H9 (cell line): ENCODE data around the gene MAP2. TPM values are rescaled to one million over a fixed set of nuclear protein-coding genes. Genes with fewer than 3 reads are reported as not detected.

Experiments
- DNase-seq: peaks from one replicate; pipeline ENCODE4 v3.0.0-alpha.2; 2017
- H2AFZ ChIP-seq: one replicate; pipeline ENCODE4 v1.6.1; 2013; ENCODE audit warnings: mild to moderate bottlenecking, low read length, control low read depth, moderate library complexity
- H2AK5ac ChIP-seq: 2 replicates; pipeline ENCODE4 v1.6.1; 2013; ENCODE audit warnings: low read length, control low read depth, mixed read lengths; ENCODE audit not compliant: insufficient read length
- H2BK120ac ChIP-seq: one replicate; pipeline ENCODE4 v1.6.1; 2013; ENCODE audit warnings: low read depth, mild to moderate bottlenecking, low read length, control low read depth, inconsistent platforms; ENCODE audit not compliant: poor library complexity, severe bottlenecking
- H2BK12ac ChIP-seq: 2 replicates; pipeline ENCODE4 v1.6.1; 2013; ENCODE audit warnings: low read length, control low read depth, mixed read lengths, low read depth; ENCODE audit not compliant: insufficient read length
- H2BK15ac ChIP-seq: 2 replicates; pipeline ENCODE4 v1.6.1; 2013; ENCODE audit warnings: low read depth, low read length, control low read depth
- H2BK20ac ChIP-seq: one replicate; pipeline ENCODE4 v1.6.1; 2013; ENCODE audit warnings: low read depth, mild to moderate bottlenecking, low read length, control low read depth, inconsistent platforms; ENCODE audit not compliant: poor library complexity, severe bottlenecking
- H2BK5ac ChIP-seq: 2 replicates; pipeline ENCODE4 v1.6.1; 2013; ENCODE audit warnings: low read length, control low read depth, mixed read lengths; ENCODE audit not compliant: insufficient read length
- H3K14ac ChIP-seq: 2 replicates; pipeline ENCODE4 v1.6.1; 2013; ENCODE audit warnings: low read length, control low read depth; ENCODE audit not compliant: insufficient read depth
- H3K18ac ChIP-seq: 2 replicates; pipeline ENCODE4 v1.6.1; 2013; ENCODE audit warnings: low read depth, mild to moderate bottlenecking, mixed read lengths, low read length, control low read depth; ENCODE audit not compliant: insufficient read length
- H3K23ac ChIP-seq: 2 replicates; pipeline ENCODE4 v1.6.1; 2013; ENCODE audit warnings: low read length, control low read depth, mixed read lengths, low read depth; ENCODE audit not compliant: insufficient read length
- H3K23me2 ChIP-seq: 2 replicates; pipeline ENCODE4 v1.6.1; 2013; ENCODE audit warnings: low read depth, mild to moderate bottlenecking, mixed read lengths, low read length, control low read depth; ENCODE audit not compliant: insufficient read length, poor library complexity, severe bottlenecking
- H3K27ac ChIP-seq: 2 replicates; pipeline ENCODE4 v1.5.1; 2013; ENCODE audit warnings: low read length, control low read depth, mixed read lengths, low read depth; ENCODE audit not compliant: insufficient read length
- H3K27me3 ChIP-seq: 2 replicates; pipeline ENCODE4 v1.6.1; 2013; ENCODE audit warnings: low read length, control low read depth, inconsistent platforms; ENCODE audit not compliant: insufficient read depth
- H3K4ac ChIP-seq: 2 replicates; pipeline ENCODE4 v1.6.1; 2013; ENCODE audit warnings: low read depth, mild to moderate bottlenecking, control low read depth, inconsistent platforms, low read length, moderate library complexity
- H3K4me1 ChIP-seq: 2 replicates; pipeline ENCODE4 v1.6.1; 2013; ENCODE audit warnings: low read length, control low read depth, inconsistent platforms; ENCODE audit not compliant: insufficient read depth
- H3K4me2 ChIP-seq: 2 replicates; pipeline ENCODE4 v1.6.1; 2013; ENCODE audit warnings: low read length, control low read depth, mixed read lengths; ENCODE audit not compliant: insufficient read length, insufficient read depth
- H3K56ac ChIP-seq: 2 replicates; pipeline ENCODE4 v1.6.1; 2013; ENCODE audit warnings: low read depth, mild to moderate bottlenecking, mixed read lengths, low read length, control low read depth; ENCODE audit not compliant: insufficient read length
- H3K79me1 ChIP-seq: 2 replicates; pipeline ENCODE4 v1.6.1; 2013; ENCODE audit warnings: low read depth, mild to moderate bottlenecking, moderate library complexity, low read length, control low read depth, inconsistent platforms; ENCODE audit not compliant: insufficient read depth, poor library complexity, severe bottlenecking
- H3K79me2 ChIP-seq: 2 replicates; pipeline ENCODE4 v1.6.1; 2013; ENCODE audit warnings: low read length, control low read depth, inconsistent platforms; ENCODE audit not compliant: insufficient read depth
- H3K9ac ChIP-seq: 2 replicates; pipeline ENCODE4 v1.6.1; 2013; ENCODE audit warnings: low read length, control low read depth, mixed read lengths; ENCODE audit not compliant: insufficient read length; ENCODE audit errors: extremely low read depth
- H3K9me3 ChIP-seq: one replicate; pipeline ENCODE4 v1.6.1; 2013; ENCODE audit warnings: low read depth, low read length, inconsistent platforms; ENCODE audit not compliant: control insufficient read depth
- H3T11ph ChIP-seq: one replicate; pipeline ENCODE4 v1.6.1; 2013; ENCODE audit warnings: mild to moderate bottlenecking, low read length, control low read depth, inconsistent platforms
- H4K20me1 ChIP-seq: one replicate; pipeline ENCODE4 v1.6.1; 2013; ENCODE audit not compliant: control insufficient read depth, insufficient read length, insufficient read depth
- H4K5ac ChIP-seq: 2 replicates; pipeline ENCODE4 v1.6.1; 2013; ENCODE audit warnings: low read depth, mild to moderate bottlenecking, mixed read lengths, low read length, control low read depth; ENCODE audit not compliant: insufficient read length
- H4K8ac ChIP-seq: replicated peaks from 2 replicates; pipeline ENCODE4 v1.6.1; 2013; ENCODE audit warnings: low read length, control low read depth, mixed read lengths, low read depth; ENCODE audit not compliant: insufficient read length
- H4K91ac ChIP-seq: 2 replicates; pipeline ENCODE4 v1.6.1; 2013; ENCODE audit warnings: low read depth, mild to moderate bottlenecking, moderate library complexity, mixed read lengths, low read length, control low read depth; ENCODE audit not compliant: insufficient read length
- H3K27ac Mint-ChIP-seq, 3 experiments: 2 replicates in 2 of 3; 3 replicates in 1 of 3; pipeline ENCODE4 v1.8.0; 2020 to 2021; ENCODE audit warnings: mixed read lengths in 3 of 3, mild to moderate bottlenecking in 1 of 3, moderate library complexity in 1 of 3
- H3K27me3 Mint-ChIP-seq: 2 replicates; pipeline ENCODE4 v1.8.0; 2021; ENCODE audit warnings: low read depth, mild to moderate bottlenecking, moderate library complexity, mixed read lengths
- H3K36me3 Mint-ChIP-seq, 3 experiments: 2 replicates in 2 of 3; 3 replicates in 1 of 3; pipeline ENCODE4 v1.8.0; 2020 to 2021; ENCODE audit warnings: low read depth in 3 of 3, mixed read lengths in 3 of 3; ENCODE audit not compliant: insufficient read depth in 1 of 3
- H3K4me1 Mint-ChIP-seq, 2 experiments: 2 replicates each; pipeline ENCODE4 v1.8.0; 2020; ENCODE audit warnings: mixed read lengths in 2 of 2
- H3K4me3 Mint-ChIP-seq, 2 experiments: 2 replicates in 1 of 2; 3 replicates in 1 of 2; pipeline ENCODE4 v1.8.0; 2020 to 2021; ENCODE audit warnings: mild to moderate bottlenecking in 2 of 2, mixed read lengths in 2 of 2, moderate library complexity in 1 of 2
- H3K9me3 Mint-ChIP-seq, 2 experiments: 2 replicates in 1 of 2; 3 replicates in 1 of 2; pipeline ENCODE4 v1.8.0; 2020; ENCODE audit warnings: mild to moderate bottlenecking in 2 of 2, mixed read lengths in 2 of 2, moderate library complexity in 1 of 2
- WGBS: extraction: QIAGEN DNeasy Blood & Tissue Kit; methylation state at CpG from one replicate; pipeline ENCODE4 v1.1.7; 2013; ENCODE audit warnings: missing lambda C conversion rate, low lambda C conversion rate, mixed read lengths; ENCODE audit not compliant: insufficient read length; ENCODE audit errors: extremely low coverage; 5-methylcytosine and 5-hydroxymethylcytosine counted together
- total RNA-seq: library from RNA; stranded (reverse); gene quantifications from 2 replicates; pipeline ENCODE4 v1.2.1, GENCODE V29; 2021
- TF ChIP-seq, protein P1 (sequence below): fragments of 200-600 bp; sonication (generic); conservative IDR thresholded peaks from 3 replicates; pipeline ENCODE4 v1.8.0; 2021; ENCODE audit warnings: antibody characterized with exemption, mild to moderate bottlenecking

The MAP2 gene
- total RNA-seq, 1 experiment from 2014 or later = 0.87 TPM

DNA sequence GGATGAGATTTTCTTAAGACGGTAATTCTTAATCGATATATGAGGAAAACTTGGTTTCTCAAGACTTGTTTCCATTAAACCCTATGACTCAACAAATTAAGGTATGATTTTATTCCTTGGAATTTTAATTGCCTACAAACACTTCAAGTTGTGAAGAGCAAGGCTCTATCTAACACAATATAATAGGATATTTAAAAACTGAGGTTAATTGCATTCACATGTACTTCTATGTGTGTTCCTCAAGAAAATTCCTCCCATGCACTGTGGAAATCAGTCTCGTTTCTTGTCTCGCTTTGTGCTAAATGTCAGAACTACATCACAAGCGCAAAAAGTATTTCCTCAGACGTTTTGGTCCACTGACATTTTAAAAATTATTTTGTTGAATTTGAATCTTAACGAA, 238.2 kb downstream of the MAP2 start:
- Histone ChIP-seq H3K18ac (no peak overlapping the region), H3K9me3 (no peaks in the 10 kb centered on the region), H3K23ac (no peak overlapping the region), H3K27me3 (no peaks in the 10 kb centered on the region), H3K4me2 (no peak overlapping the region), H2AK5ac (no peak overlapping the region), H3K9ac (no peak overlapping the region), H4K5ac (no peak overlapping the region), H2AFZ (no peak overlapping the region), H2BK20ac (no peak overlapping the region), H2BK15ac (no peak overlapping the region), H3K4ac (no peak overlapping the region), H3K14ac (no peak overlapping the region), H3K27ac (no peak overlapping the region), H3K79me1 (no peaks in the 10 kb centered on the region), H2BK12ac (no peak overlapping the region), H4K20me1 (no peaks in the 10 kb centered on the region), H3K79me2 (no peaks in the 10 kb centered on the region), H3T11ph (no peak overlapping the region), H3K4me1 (no peaks in the 10 kb centered on the region; the same call in 1 of the 2 replicates), H3K56ac (no peak overlapping the region), H4K8ac (no peak overlapping the region), H4K91ac (no peak overlapping the region), H2BK5ac (no peak overlapping the region), H3K23me2 (no peaks in the 10 kb centered on the region), H2BK120ac (no peak overlapping the region)
- no CpG with 5 or more reads among the region's 7 CpGs for WGBS
- Mint-ChIP-seq H3K27ac (no peak overlapping the region), H3K36me3 (peaks cover 0 to 4% (median 0%) of the 10 kb centered on the region in 3 experiments; a peak in 2 of 7 replicates), H3K27me3 (no peaks in the 10 kb centered on the region), H3K4me3 (peak overlapping the region in 1 of 2 experiments; percentile 39; a peak in 1 of 5 replicates), H3K9me3 (no peaks in the 10 kb centered on the region), H3K4me1 (peaks cover 25 to 28% of the 10 kb centered on the region in 2 experiments)
- no peak for DNase-seq
- TF ChIP-seq, protein P1, sequence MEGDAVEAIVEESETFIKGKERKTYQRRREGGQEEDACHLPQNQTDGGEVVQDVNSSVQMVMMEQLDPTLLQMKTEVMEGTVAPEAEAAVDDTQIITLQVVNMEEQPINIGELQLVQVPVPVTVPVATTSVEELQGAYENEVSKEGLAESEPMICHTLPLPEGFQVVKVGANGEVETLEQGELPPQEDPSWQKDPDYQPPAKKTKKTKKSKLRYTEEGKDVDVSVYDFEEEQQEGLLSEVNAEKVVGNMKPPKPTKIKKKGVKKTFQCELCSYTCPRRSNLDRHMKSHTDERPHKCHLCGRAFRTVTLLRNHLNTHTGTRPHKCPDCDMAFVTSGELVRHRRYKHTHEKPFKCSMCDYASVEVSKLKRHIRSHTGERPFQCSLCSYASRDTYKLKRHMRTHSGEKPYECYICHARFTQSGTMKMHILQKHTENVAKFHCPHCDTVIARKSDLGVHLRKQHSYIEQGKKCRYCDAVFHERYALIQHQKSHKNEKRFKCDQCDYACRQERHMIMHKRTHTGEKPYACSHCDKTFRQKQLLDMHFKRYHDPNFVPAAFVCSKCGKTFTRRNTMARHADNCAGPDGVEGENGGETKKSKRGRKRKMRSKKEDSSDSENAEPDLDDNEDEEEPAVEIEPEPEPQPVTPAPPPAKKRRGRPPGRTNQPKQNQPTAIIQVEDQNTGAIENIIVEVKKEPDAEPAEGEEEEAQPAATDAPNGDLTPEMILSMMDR = no peak
